HCT116 (cell line): ENCODE data around the gene HAUS8.

ENCODE experiments used
- EGR1 ChIP-seq: IDR thresholded peaks from 2 replicates; pipeline ENCODE4 v1.6.1; 2012; ENCODE audit warnings: low read depth
- EZH2 ChIP-seq: fragments of 200-600 bp; sonication (generic); IDR thresholded peaks from 2 replicates; pipeline ENCODE4 v1.6.1; 2017; ENCODE audit warnings: antibody characterized with exemption, mixed run types
- EZH2phosphoT487 ChIP-seq: fragments of 200-600 bp; IDR thresholded peaks from 2 replicates; pipeline ENCODE4 v1.6.1; 2018; ENCODE audit warnings: antibody characterized with exemption, borderline replicate concordance
- JUND ChIP-seq: IDR thresholded peaks from 2 replicates; pipeline ENCODE4 v1.6.1; 2012
- MAX ChIP-seq: IDR thresholded peaks from 2 replicates; pipeline ENCODE4 v1.6.1; 2012
- POLR2A ChIP-seq: IDR thresholded peaks from 2 replicates; pipeline ENCODE4 v1.7.0; 2011; ENCODE audit warnings: borderline replicate concordance; ENCODE audit not compliant: insufficient read depth, insufficient read length; ENCODE audit errors: extremely low read depth
- POLR2AphosphoS5 ChIP-seq: IDR thresholded peaks from 2 replicates; pipeline ENCODE4 v1.6.1; 2011; ENCODE audit warnings: mild to moderate bottlenecking, low read depth, low read length, moderate library complexity
- ZNF274 ChIP-seq: fragments of 200-500 bp; sonication (Bioruptor generic); IDR thresholded peaks from 2 replicates; pipeline ENCODE4 v1.6.1; 2014; ENCODE audit warnings: mild to moderate bottlenecking, low read depth, low read length, inconsistent platforms
- TF ChIP-seq, protein P1 (sequence below), 3 experiments: fragments of 200-600 bp in 1 of 3; sonication (generic) in 1 of 3; IDR thresholded peaks in 2 of 3; conservative IDR thresholded peaks in 1 of 3; 2 replicates each; pipeline ENCODE4 v1.5.1; 2012 to 2017; ENCODE audit warnings: low read depth in 2 of 3, low read length in 2 of 3, antibody characterized with exemption in 1 of 3, borderline replicate concordance in 1 of 3, control low read depth in 1 of 3, mild to moderate bottlenecking in 1 of 3, mixed read lengths in 1 of 3, mixed run types in 1 of 3, moderate library complexity in 1 of 3; ENCODE audit not compliant: insufficient read depth in 1 of 3

GRCh38 chr19:17004386-17004785, 70.9 kb downstream of the HAUS8 start:
- TF ChIP-seq EZH2: no peak
- TF ChIP-seq, protein P1, sequence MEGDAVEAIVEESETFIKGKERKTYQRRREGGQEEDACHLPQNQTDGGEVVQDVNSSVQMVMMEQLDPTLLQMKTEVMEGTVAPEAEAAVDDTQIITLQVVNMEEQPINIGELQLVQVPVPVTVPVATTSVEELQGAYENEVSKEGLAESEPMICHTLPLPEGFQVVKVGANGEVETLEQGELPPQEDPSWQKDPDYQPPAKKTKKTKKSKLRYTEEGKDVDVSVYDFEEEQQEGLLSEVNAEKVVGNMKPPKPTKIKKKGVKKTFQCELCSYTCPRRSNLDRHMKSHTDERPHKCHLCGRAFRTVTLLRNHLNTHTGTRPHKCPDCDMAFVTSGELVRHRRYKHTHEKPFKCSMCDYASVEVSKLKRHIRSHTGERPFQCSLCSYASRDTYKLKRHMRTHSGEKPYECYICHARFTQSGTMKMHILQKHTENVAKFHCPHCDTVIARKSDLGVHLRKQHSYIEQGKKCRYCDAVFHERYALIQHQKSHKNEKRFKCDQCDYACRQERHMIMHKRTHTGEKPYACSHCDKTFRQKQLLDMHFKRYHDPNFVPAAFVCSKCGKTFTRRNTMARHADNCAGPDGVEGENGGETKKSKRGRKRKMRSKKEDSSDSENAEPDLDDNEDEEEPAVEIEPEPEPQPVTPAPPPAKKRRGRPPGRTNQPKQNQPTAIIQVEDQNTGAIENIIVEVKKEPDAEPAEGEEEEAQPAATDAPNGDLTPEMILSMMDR (IDR thresholded peaks at IDR 0.05 in 2 of 3, conservative IDR thresholded peaks at IDR 0.05 in 1 of 3; ENCODE audit: borderline replicate concordance in 1 of 3, insufficient read depth in 1 of 3, low read depth in 2 of 3, low read length in 2 of 3): no peak
- TF ChIP-seq EGR1: no peak
- no peak for TF ChIP-seq ZNF274
- no peak for TF ChIP-seq POLR2A
- TF ChIP-seq POLR2AphosphoS5: no peak
- no peak for TF ChIP-seq EZH2phosphoT487
- TF ChIP-seq MAX: no peak
- no peak for TF ChIP-seq JUND
